ENCODE data around the gene PTK7. TPM values are rescaled to one million over a fixed set of nuclear protein-coding genes. Genes with fewer than 3 reads are reported as not detected.
A peak's percentile ranks its signal among the peaks of the same experiment; 100 is the strongest.

The PTK7 gene
- total RNA-seq, 1 experiment from 2014 or later, result 105 TPM

- H4K20me1 ChIP-seq (ENCODE audit: insufficient read depth), result no peaks in the 10 kb centered on the region
- intact Hi-C loops (cut with micrococcal nuclease), result no loop called here
- H3K27ac ChIP-seq (ENCODE audit: low read depth, low read length), result peak overlapping the region; percentile 98
- H3K9me2 ChIP-seq (ENCODE audit: insufficient read depth), result no peaks in the 10 kb centered on the region
- POLR2A ChIA-PET, result interaction anchor here (0.6 to 1.7 kb wide), 7 partner anchors 14 to 120 kb away, joined by 3 to 10 read pairs (median 5); partner anchors contain the start of genes KLHDC3, MEA1, PPP2R5D and PTK7
- no peak for DNase-seq (ENCODE audit: low read depth, low spot score)
- no peak overlapping the region for H2AFZ ChIP-seq (ENCODE audit: low read depth, low read length, poor library complexity, severe bottlenecking)
- TF ChIP-seq ZBTB33 (IDR thresholded peaks at IDR 0.05; ENCODE audit: extremely low read depth, insufficient replicate concordance, low read length) (no peak), REST (IDR thresholded peaks at IDR 0.05; ENCODE audit: low read depth) (no peak), SRF (IDR thresholded peaks at IDR 0.05; ENCODE audit: low read depth) (no peak), ZNF274 (IDR thresholded peaks at IDR 0.05; ENCODE audit: low read depth, low read length) (no peak), POLR2A (IDR thresholded peaks at IDR 0.05; ENCODE audit: borderline replicate concordance, extremely low read depth, insufficient read depth, insufficient read length) (no peak), EZH2phosphoT487 (IDR thresholded peaks at IDR 0.05; ENCODE audit: borderline replicate concordance) (no peak), TCF7L2 (IDR thresholded peaks at IDR 0.05; ENCODE audit: borderline replicate concordance, extremely low read depth, insufficient read depth, insufficient read length) (no peak), FOSL1 (IDR thresholded peaks at IDR 0.05; ENCODE audit: low read depth) (no peak), ATF3 (IDR thresholded peaks at IDR 0.05) (no peak), CBX3 (IDR thresholded peaks at IDR 0.05; ENCODE audit: low read depth) (no peak), SIN3A (IDR thresholded peaks at IDR 0.05; ENCODE audit: low read depth) (no peak), JUND (IDR thresholded peaks at IDR 0.05) (no peak), CTCF (IDR thresholded peaks at IDR 0.05 in 2 of 3, conservative IDR thresholded peaks at IDR 0.05 in 1 of 3; ENCODE audit: borderline replicate concordance in 1 of 3, insufficient read depth in 1 of 3, low read depth in 2 of 3, low read length in 2 of 3) (no peak), CEBPB (IDR thresholded peaks at IDR 0.05; ENCODE audit: low read depth) (no peak), ELF1 (IDR thresholded peaks at IDR 0.05; ENCODE audit: borderline replicate concordance, low read depth) (no peak), ZFX (IDR thresholded peaks at IDR 0.05) (no peak)
- peak overlapping the region; percentile 97 for H3K4me3 ChIP-seq (replicated peaks in 1 of 2; ENCODE audit: low read depth in 1 of 2, low read length in 2 of 2)
- H3K79me2 ChIP-seq (ENCODE audit: insufficient read depth, low read length), result peaks cover 44% of the 10 kb centered on the region
- peak overlapping the region; percentile 99 for H3K4me2 ChIP-seq (ENCODE audit: low read length)
- CTCF ChIA-PET, result interaction anchor here (1.5 kb wide), 1 partner anchor 89 kb away, joined by 5 read pairs; no protein-coding TSS in a partner anchor
- H3K36me3 ChIP-seq (ENCODE audit: control insufficient read depth in 1 of 2, insufficient read depth in 2 of 2, low read length in 2 of 2), result peaks cover 5 to 25% of the 10 kb centered on the region in 2 experiments; a peak in 2 of 4 replicates
- RAD21 ChIA-PET (ENCODE audit: low non-redundant PET in 1 of 2, low total read pairs in 2 of 2, uncharacterized antibody in 2 of 2, unreplicated experiment in 2 of 2), result interaction anchor here (0.8 to 1.0 kb wide), 2 partner anchors 22 to 89 kb away, joined by 3 read pairs; no protein-coding TSS in a partner anchor
- TSS peak; percentile 99 for BruUV-seq (replicated peaks)
- ATAC-seq, result no peak
- H3K9me3 ChIP-seq (ENCODE audit: control insufficient read depth in 1 of 2, insufficient read depth in 1 of 2, low read depth in 1 of 2, low read length in 2 of 2), result no peaks in the 10 kb centered on the region
- peak overlapping the region; percentile 98 for H3K9ac ChIP-seq (ENCODE audit: low read length)
- peaks cover 12 to 31% of the 10 kb centered on the region in 2 experiments; a peak in 3 of 4 replicates for H3K4me1 ChIP-seq (ENCODE audit: control insufficient read depth in 1 of 2, insufficient read depth in 2 of 2, low read length in 2 of 2)
- H3K27me3 ChIP-seq (ENCODE audit: insufficient read depth, low read length), result no peaks in the 10 kb centered on the region
Measured at GRCh38 chr6:43054206-43054943, 21.7 kb upstream of the PTK7 start.
